Placental pericyte (primary cell): ENCODE data around the gene IDH3B. TPM values are rescaled to one million over a fixed set of nuclear protein-coding genes. Genes with fewer than 3 reads are reported as not detected.

Experiments
- small RNA-seq: library from RNA; depleted of rRNA; stranded (forward); fragments of <200 nt; gene quantifications from one replicate; pipeline ENCODE3, GENCODE V24; 2012; ENCODE audit warnings: low replicate concordance
- total RNA-seq: library from RNA; depleted of rRNA; stranded (reverse); fragments of >200 nt; gene quantifications from 2 replicates; pipeline ENCODE4 v1.2.3, GENCODE V29; 2012

Gene IDH3B
- total RNA-seq, result 98.4 and 113 TPM in 2 replicates

DNA sequence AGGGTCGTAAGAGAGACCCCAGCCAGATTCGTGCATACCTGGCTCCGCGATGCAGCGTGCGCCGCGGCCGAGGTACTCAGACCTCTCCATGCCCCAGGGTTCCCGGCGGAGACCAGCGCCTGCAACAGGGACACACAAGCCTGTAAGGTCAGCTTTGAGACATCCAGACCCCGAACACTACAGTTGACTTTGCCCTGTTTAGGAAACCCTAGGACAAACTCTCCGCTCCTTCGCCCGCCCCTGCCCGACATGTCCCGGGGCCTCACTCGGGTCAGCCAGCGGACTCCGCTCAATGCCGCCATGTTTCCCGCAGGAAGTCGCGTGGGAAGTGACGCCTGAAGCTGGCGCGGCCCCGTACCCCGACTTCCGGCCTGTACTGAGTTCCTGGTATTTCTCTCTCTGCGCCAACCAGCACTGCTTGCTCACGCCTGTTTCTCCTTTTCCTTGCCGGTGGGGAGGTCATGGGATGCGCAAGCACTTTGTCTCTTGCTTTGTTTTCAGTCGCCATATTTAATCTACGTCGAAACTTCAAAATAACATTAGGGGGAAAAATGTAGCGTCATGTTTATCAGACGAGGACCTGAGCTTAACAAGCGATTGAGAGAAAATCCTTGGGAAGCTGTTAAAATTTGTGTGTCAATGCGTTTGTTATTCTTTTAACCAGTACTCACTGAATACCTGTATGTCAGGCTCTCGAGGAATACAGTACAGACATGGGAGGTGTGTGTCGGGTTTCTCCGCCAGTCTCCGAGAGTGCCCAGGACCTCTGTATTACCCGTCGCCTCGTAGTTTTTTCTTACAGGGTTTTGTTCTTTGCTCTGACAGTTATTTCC, at the start of gene IDH3B:
TSS of gene IDH3B (minus strand) at position 330 of the 833 bp plus-strand sequence. CDS start at position 302, 28 bp downstream.

GRCh38 chr20:2692036-2692885, 28.2 kb upstream of the IDH3B start, which contains the start of gene EBF4:
Gene EBF4 (plus strand): TSS chr20:2692780. CDS start chr20:2693646, 866 bp downstream.

GRCh38 chr20:2651772-2652723, 12.0 kb downstream of the IDH3B start, which contains the start of gene NOP56:
Gene NOP56 (plus strand): TSS chr20:2652632. CDS start chr20:2652661, 29 bp downstream.

Small RNA genes within 50 kb of the gene (small RNA-seq; reads per million reads assigned to genes)
- gene SNORA51 (not detected), gene SNORD110 (not detected), gene SNORD56 (not detected), gene SNORD57 (not detected), gene SNORD86 (not detected)

Other genes starting within 250 kb of the IDH3B start
- gene SNRPB, start 193.4 kb downstream of the IDH3B start, total RNA-seq, result 117 and 242 TPM in 2 replicates
- gene ZNF343, start 155.3 kb downstream of the IDH3B start, total RNA-seq, result 7.7 and 13.9 TPM in 2 replicates
- gene TMC2, start 127.6 kb downstream of the IDH3B start, total RNA-seq, result not detected in 2 replicates
- 148 and 182 TPM in 2 replicates for gene NOP56, start 11.6 kb downstream of the IDH3B start, total RNA-seq
- gene EBF4, start 28.6 kb upstream of the IDH3B start, total RNA-seq, result 1.0 and 1.1 TPM in 2 replicates
- gene CPXM1, start 136.4 kb upstream of the IDH3B start, total RNA-seq, result 0.72 and 1.5 TPM in 2 replicates
- not detected in 2 replicates for gene C20orf141, start 150.8 kb upstream of the IDH3B start, total RNA-seq
- gene TMEM239, start 152.1 kb upstream of the IDH3B start, total RNA-seq, result not detected in 2 replicates
- gene PCED1A, start 176.4 kb upstream of the IDH3B start, total RNA-seq, result 23.0 TPM in 2 replicates
- 30.0 and 48.0 TPM in 2 replicates for gene VPS16, start 176.5 kb upstream of the IDH3B start, total RNA-seq
- gene PTPRA, start 209.3 kb upstream of the IDH3B start, total RNA-seq, result 29.1 and 40.9 TPM in 2 replicates